Endothelial cell of coronary artery (primary cell): ENCODE data around the gene CTDSP2. TPM values are rescaled to one million over a fixed set of nuclear protein-coding genes. Genes with fewer than 3 reads are reported as not detected.

Experiments used
- total RNA-seq: library from RNA; depleted of rRNA; stranded (reverse); fragments of >200 nt; gene quantifications from 2 replicates; pipeline ENCODE4 v1.2.3, GENCODE V29; 2014

CTDSP2 gene, protein sequence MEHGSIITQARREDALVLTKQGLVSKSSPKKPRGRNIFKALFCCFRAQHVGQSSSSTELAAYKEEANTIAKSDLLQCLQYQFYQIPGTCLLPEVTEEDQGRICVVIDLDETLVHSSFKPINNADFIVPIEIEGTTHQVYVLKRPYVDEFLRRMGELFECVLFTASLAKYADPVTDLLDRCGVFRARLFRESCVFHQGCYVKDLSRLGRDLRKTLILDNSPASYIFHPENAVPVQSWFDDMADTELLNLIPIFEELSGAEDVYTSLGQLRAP
- total RNA-seq, result 44.5 and 59.1 TPM in 2 replicates

GRCh38 chr12:57846577-57847319, at the start of gene CTDSP2:
TSS of gene CTDSP2 (minus strand) at chr12:57846729. CDS start at chr12:57846435, 294 bp downstream.

GRCh38 chr12:57782608-57783465, 63.7 kb downstream of the CTDSP2 start, which contains the start of gene TSFM:
TSS of gene TSFM (plus strand) at chr12:57782787. CDS start at chr12:57782802, 15 bp downstream.

DNA sequence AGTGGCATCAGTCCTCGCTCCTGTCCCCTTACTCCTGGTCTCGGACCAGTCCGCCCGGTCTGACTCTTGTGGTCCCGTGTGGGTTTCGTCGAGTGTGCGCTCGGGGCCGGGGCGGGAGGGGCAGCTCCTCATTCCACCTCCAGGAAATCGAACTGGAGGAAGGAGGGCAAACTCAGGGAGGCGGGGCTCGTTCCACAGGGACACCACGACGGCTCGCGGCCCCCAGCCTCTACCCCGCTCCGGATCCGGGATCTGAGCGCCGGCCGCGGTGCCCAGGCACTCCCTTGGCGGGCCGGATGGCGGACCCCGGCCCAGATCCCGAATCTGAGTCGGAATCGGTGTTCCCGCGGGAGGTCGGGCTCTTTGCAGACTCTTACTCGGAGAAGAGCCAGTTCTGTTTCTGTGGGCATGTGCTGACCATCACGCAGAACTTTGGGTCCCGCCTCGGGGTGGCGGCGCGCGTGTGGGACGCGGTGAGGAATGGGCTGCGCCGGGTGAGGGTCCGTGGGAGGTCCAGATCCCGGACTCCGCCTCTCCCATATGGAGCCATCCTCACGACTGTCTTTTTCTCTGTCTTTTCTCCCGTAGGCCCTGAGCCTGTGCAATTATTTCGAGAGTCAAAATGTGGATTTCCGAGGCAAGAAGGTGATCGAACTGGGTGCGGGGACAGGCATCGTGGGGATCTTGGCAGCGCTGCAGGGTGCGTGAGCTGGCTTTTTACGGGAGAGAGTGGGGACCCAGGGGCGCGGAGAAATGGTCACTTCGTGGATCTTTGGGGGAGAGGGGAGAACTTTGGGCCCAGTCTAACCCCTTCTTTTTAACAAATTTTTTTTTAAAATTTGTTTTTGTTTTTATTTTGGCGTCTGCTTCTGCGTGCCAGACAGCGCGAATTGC, 73.9 kb downstream of the CTDSP2 start, which contains the start of gene EEF1AKMT3:
TSS of gene EEF1AKMT3 (plus strand) at position 186 of the 894 bp plus-strand sequence. CDS start at position 297, 111 bp downstream.

GRCh38 chr12:57771873-57772428, 74.6 kb downstream of the CTDSP2 start, which contains the start of gene METTL1:
TSS of gene METTL1 (minus strand) at chr12:57772105. CDS start at chr12:57772083, 22 bp downstream.

Other genes with a start within 250 kb of the CTDSP2 start
- 3.3 and 11.0 TPM in 2 replicates for gene DTX3, start 241.9 kb downstream of the CTDSP2 start, total RNA-seq
- gene ARHGEF25, start 235.3 kb downstream of the CTDSP2 start, total RNA-seq, result 1.8 and 10.7 TPM in 2 replicates
- 0.18 and 0.94 TPM in 2 replicates for gene B4GALNT1, start 213.5 kb downstream of the CTDSP2 start, total RNA-seq
- gene OS9, start 152.6 kb downstream of the CTDSP2 start, total RNA-seq, result 164 and 240 TPM in 2 replicates
- gene AGAP2, start 108.0 kb downstream of the CTDSP2 start, total RNA-seq, result under 0.01 and 0.09 TPM in 2 replicates
- 40.5 and 57.2 TPM in 2 replicates for gene TSPAN31, start 101.7 kb downstream of the CTDSP2 start, total RNA-seq
- 108 and 143 TPM in 2 replicates for gene CDK4, start 94.4 kb downstream of the CTDSP2 start, total RNA-seq
- gene MARCHF9, start 91.6 kb downstream of the CTDSP2 start, total RNA-seq, result 3.0 and 3.2 TPM in 2 replicates
- gene CYP27B1, start 79.7 kb downstream of the CTDSP2 start, total RNA-seq, result 0.38 and 0.54 TPM in 2 replicates
- gene METTL1, start 74.6 kb downstream of the CTDSP2 start, total RNA-seq, result 3.9 and 5.7 TPM in 2 replicates
- gene EEF1AKMT3, start 74.1 kb downstream of the CTDSP2 start, total RNA-seq, result 2.7 and 3.7 TPM in 2 replicates
- gene TSFM, start 63.9 kb downstream of the CTDSP2 start, total RNA-seq, result 18.1 and 18.8 TPM in 2 replicates
- 0.63 and 1.5 TPM in 2 replicates for gene AVIL, start 28.0 kb downstream of the CTDSP2 start, total RNA-seq
- 6.6 and 9.1 TPM in 2 replicates for gene ATP23, start 94.8 kb upstream of the CTDSP2 start, total RNA-seq